Type B pancreatic cell (in vitro differentiated cells): ENCODE data around the gene SLCO1B3. TPM values are rescaled to one million over a fixed set of nuclear protein-coding genes. Genes with fewer than 3 reads are reported as not detected.

Source experiments
- DNase-seq: peaks from one replicate; pipeline ENCODE4 v3.0.0; 2021; ENCODE audit warnings: mixed read lengths; ENCODE audit not compliant: unreplicated experiment; ENCODE audit errors: extremely low spot score
- H3K27ac Mint-ChIP-seq: 2 replicates; pipeline ENCODE4 v1.8.0; 2021; ENCODE audit warnings: mild to moderate bottlenecking, mixed read lengths
- H3K27me3 Mint-ChIP-seq: 2 replicates; pipeline ENCODE4 v1.8.0; 2021; ENCODE audit warnings: mixed read lengths
- H3K36me3 Mint-ChIP-seq: 2 replicates; pipeline ENCODE4 v1.8.0; 2021; ENCODE audit warnings: mixed read lengths
- H3K4me1 Mint-ChIP-seq: one replicate; pipeline ENCODE4 v1.8.0; 2021; ENCODE audit warnings: mixed read lengths; ENCODE audit not compliant: unreplicated experiment
- H3K4me3 Mint-ChIP-seq: 2 replicates; pipeline ENCODE4 v1.8.0; 2021; ENCODE audit warnings: mild to moderate bottlenecking, mixed read lengths
- H3K9me3 Mint-ChIP-seq: 2 replicates; pipeline ENCODE4 v1.8.0; 2021; ENCODE audit warnings: mixed read lengths
- CTCF ChIP-seq: fragments of 200-600 bp; sonication (generic); conservative IDR thresholded peaks from 2 replicates; pipeline ENCODE4 v1.5.0; 2021; ENCODE audit warnings: antibody characterized with exemption, mild to moderate bottlenecking
- total RNA-seq: library from RNA; stranded (reverse); gene quantifications from 2 replicates; pipeline ENCODE4 v1.2.1, GENCODE V29; 2021; ENCODE audit warnings: low replicate concordance

Gene SLCO1B3
- total RNA-seq, 1 donor from 2014 or later, result not detected

- H3K27ac Mint-ChIP-seq, result no peak overlapping the region
- no peak for TF ChIP-seq CTCF
- H3K4me1 Mint-ChIP-seq, result no peaks in the 10 kb centered on the region
- DNase-seq, result no peak
- no peaks in the 10 kb centered on the region for H3K36me3 Mint-ChIP-seq
- H3K9me3 Mint-ChIP-seq, result no peaks in the 10 kb centered on the region
- H3K27me3 Mint-ChIP-seq, result no peaks in the 10 kb centered on the region
- H3K4me3 Mint-ChIP-seq, result no peak overlapping the region
Measured at GRCh38 chr12:20963303-20963702, 152.8 kb downstream of the SLCO1B3 start.

DNA sequence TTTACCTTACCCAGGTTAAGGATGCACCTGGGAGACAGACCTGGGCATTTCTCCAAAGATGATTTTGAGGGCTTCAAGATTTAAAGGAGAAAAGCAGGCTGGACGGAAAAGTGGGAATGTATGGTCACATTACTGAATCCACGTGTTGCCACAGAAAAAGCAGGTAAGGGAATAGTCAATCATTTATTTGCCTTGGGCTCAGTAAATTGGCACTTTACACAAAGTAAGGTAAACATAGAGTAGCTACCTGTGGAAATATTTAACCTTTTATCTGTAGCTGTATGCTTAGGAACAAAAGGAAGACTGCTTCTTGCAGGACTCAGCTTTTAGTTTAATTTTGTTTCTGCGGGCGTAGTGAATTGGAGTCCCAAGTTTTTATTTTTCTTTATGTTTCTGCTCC lies 153.3 kb downstream of the SLCO1B3 start:
- H3K27ac Mint-ChIP-seq, result no peak overlapping the region
- H3K4me3 Mint-ChIP-seq, result no peak overlapping the region
- TF ChIP-seq CTCF, result no peak
- DNase-seq, result no peak
- H3K4me1 Mint-ChIP-seq, result no peaks in the 10 kb centered on the region
- H3K9me3 Mint-ChIP-seq, result no peaks in the 10 kb centered on the region
- H3K36me3 Mint-ChIP-seq, result no peaks in the 10 kb centered on the region
- H3K27me3 Mint-ChIP-seq, result no peaks in the 10 kb centered on the region

Other genes with a start within 250 kb of the SLCO1B3 start
- gene SLCO1C1, start 115.4 kb upstream of the SLCO1B3 start, total RNA-seq, result 0.24 and 0.58 TPM in 2 replicates